Activated CD4-positive, alpha-beta T cell treated with anti-CD3 and anti-CD28 coated beads, Interleukin-2, amount 10 ng/mL, durations not matched to agents 7 days and 5 days (primary cell): ENCODE measurements around the gene SLC39A11. TPM values are rescaled to one million over a fixed set of nuclear protein-coding genes. Genes with fewer than 3 reads are reported as not detected.
"Not testable (repeated sequence)": the region's sequence is repeated elsewhere in the genome, so short reads cannot be mapped to it uniquely, and the experiment has no call there.

ENCODE experiments used
- CTCF ChIA-PET: fragments of 350-600 bp; sonication (Branson Sonifier 250); formaldehyde crosslinking; loops from one replicate; lab custom pipeline; 2021; ENCODE audit warnings: antibody characterized with exemption; lab: Charles Lee
- POLR2A ChIA-PET: fragments of 350-600 bp; sonication (Branson Sonifier 250); formaldehyde crosslinking; loops from one replicate; lab custom pipeline; 2021; ENCODE audit warnings: antibody characterized with exemption; lab: Charles Lee
- DNase-seq: peaks from one replicate; pipeline ENCODE4 v3.0.0-alpha.2; 2020
- H3K27ac Mint-ChIP-seq: one replicate; pipeline ENCODE4 v1.8.0; 2021; ENCODE audit warnings: mild to moderate bottlenecking, moderate library complexity, mixed read lengths
- H3K27me3 Mint-ChIP-seq: one replicate; pipeline ENCODE4 v1.8.0; 2021; ENCODE audit warnings: mixed read lengths
- H3K36me3 Mint-ChIP-seq: one replicate; pipeline ENCODE4 v1.8.0; 2021; ENCODE audit warnings: low read depth, mixed read lengths
- H3K4me1 Mint-ChIP-seq: one replicate; pipeline ENCODE4 v1.8.0; 2021; ENCODE audit warnings: mixed read lengths
- H3K4me3 Mint-ChIP-seq: one replicate; pipeline ENCODE4 v1.8.0; 2021; ENCODE audit warnings: mild to moderate bottlenecking, moderate library complexity, mixed read lengths
- H3K9me3 Mint-ChIP-seq: one replicate; pipeline ENCODE4 v1.8.0; 2021; ENCODE audit warnings: mixed read lengths
- total RNA-seq, 2 experiments: library from RNA; stranded (reverse); gene quantifications; one replicate each; pipeline ENCODE4 v1.2.3, GENCODE V29; 2021

Gene SLC39A11, protein sequence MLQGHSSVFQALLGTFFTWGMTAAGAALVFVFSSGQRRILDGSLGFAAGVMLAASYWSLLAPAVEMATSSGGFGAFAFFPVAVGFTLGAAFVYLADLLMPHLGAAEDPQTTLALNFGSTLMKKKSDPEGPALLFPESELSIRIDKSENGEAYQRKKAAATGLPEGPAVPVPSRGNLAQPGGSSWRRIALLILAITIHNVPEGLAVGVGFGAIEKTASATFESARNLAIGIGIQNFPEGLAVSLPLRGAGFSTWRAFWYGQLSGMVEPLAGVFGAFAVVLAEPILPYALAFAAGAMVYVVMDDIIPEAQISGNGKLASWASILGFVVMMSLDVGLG
- total RNA-seq = 10 to 100 TPM; 19.5 to 23.4 TPM

DNA sequence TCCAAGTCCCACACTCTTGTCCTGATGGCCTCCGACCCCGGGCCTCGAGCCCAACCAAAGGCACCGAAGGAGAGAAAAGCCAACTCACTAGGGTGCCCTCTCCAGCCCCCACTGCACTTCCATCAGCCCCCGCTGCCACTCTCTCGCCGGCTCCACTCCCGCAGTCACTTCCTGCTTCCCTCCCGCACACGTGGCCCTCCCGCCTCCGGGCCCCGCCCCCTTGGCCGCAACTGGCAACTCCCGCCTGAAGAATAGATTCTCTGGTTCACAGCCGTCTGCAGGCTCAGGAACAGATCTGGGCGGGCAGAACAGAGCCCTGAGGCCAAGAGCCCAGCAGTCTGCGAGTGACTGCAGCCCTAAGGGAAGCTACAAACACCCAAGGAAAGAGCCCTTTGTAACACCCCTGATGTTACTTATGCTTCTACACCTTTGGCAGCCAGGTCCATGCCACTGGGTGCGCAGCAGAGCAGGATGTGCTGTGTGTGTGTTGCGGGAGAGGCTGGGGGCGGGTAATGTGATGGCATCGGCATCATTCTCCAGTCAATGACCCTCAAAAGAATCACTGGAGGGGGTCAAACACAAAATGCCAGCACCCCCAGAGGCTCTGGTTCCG is at the start of gene SLC39A11:
TSS of gene SLC39A11 (minus strand) at position 166 of the 613 bp plus-strand sequence. CDS start 3,924 bp downstream, outside the sequence.
- peak; percentile 92 for DNase-seq
- CTCF ChIA-PET = no interaction called here
- H3K9me3 Mint-ChIP-seq = no peaks in the 10 kb centered on the region
- H3K27ac Mint-ChIP-seq = peak within 1 kb of the TSS; percentile 93
- H3K4me1 Mint-ChIP-seq = peaks cover 23% of the 10 kb centered on the region
- H3K36me3 Mint-ChIP-seq = peaks cover 3% of the 10 kb centered on the region
- peak within 1 kb of the TSS; percentile 97 for H3K4me3 Mint-ChIP-seq
- H3K27me3 Mint-ChIP-seq = peaks cover 8% of the 10 kb centered on the region
- POLR2A ChIA-PET = no interaction called here

DNA sequence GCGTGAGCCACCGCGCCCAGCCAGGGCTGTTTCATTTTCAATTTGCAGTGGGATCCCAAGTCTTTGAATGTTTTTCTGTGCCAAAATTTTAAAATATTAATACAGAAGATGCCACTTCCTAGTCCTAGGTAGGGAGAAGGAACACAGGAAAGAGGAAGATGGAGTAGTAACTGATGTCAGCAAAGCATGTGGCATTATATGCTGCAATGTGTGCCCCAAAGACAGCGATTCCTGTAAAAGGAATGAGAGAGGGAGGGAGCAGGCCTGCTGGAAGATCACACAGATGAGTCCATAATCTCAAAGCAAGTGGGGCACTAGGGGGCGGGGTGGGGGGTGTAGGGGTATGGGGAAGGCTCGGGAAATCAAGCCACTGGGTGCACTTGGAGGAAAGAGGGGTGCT is 48.9 kb upstream of the SLC39A11 start:
- H3K36me3 Mint-ChIP-seq = peaks cover 9% of the 10 kb centered on the region
- CTCF ChIA-PET = no interaction called here
- no peak overlapping the region for H3K27ac Mint-ChIP-seq
- H3K27me3 Mint-ChIP-seq = peaks cover 10% of the 10 kb centered on the region
- peaks cover 15% of the 10 kb centered on the region for H3K4me1 Mint-ChIP-seq
- POLR2A ChIA-PET = no interaction called here
- peaks cover 21% of the 10 kb centered on the region for H3K9me3 Mint-ChIP-seq
- DNase-seq = no peak
- no peak overlapping the region for H3K4me3 Mint-ChIP-seq

DNA sequence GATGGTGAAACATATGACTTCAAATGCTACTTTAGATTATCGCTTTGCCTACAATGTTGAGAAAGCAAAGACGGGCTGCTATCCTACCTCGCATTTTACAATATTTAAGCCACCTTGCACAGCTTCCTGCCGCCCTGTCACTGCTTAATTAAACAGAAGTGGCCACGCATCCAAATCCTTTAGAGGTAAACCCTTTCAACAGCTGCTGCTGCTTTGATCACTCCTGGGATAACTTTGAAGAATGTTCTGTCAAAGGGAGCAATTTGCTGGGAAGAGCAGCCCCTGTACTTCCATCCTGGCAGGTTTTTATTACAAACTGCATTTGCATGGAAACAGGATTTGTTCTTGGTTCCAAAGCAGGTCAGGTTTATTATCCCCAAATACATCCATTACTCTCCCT is 48.1 kb upstream of the SLC39A11 start:
- POLR2A ChIA-PET = no interaction called here

DNA sequence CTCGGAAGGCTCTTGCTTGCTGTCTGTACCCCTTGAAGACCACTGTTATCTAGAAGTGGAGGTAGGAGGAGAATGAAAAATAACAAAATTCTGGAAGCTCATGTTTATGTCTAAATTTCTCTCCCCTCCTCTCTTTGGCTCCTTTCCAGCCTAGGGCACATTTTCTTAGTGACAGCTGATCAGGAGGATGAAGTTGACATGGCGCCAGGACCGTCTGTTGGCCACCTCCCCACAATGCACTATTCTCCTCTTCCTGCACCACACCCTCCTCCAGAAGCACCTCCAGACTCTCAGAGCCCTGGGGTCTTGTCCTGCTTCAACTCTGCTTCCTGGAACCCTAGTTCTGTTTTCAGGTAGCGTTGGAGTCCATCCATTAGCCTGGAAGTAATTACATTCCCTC is 46.8 kb upstream of the SLC39A11 start:
- Mint-ChIP-seq H3K9me3 (peaks cover 8% of the 10 kb centered on the region), H3K4me1 (peaks cover 15% of the 10 kb centered on the region), H3K36me3 (peaks cover 2% of the 10 kb centered on the region), H3K27me3 (peaks cover 10% of the 10 kb centered on the region), H3K27ac (no peak overlapping the region), H3K4me3 (no peak overlapping the region)
- ChIA-PET CTCF (no interaction called here), POLR2A (no interaction called here)
- no peak for DNase-seq

More for the DNA sequence above, 48.1 kb upstream of the SLC39A11 start:
- H3K36me3 Mint-ChIP-seq = peaks cover 9% of the 10 kb centered on the region
- H3K27ac Mint-ChIP-seq = no peak overlapping the region
- CTCF ChIA-PET = no interaction called here
- peaks cover 15% of the 10 kb centered on the region for H3K4me1 Mint-ChIP-seq
- peaks cover 16% of the 10 kb centered on the region for H3K9me3 Mint-ChIP-seq
- H3K27me3 Mint-ChIP-seq = peaks cover 10% of the 10 kb centered on the region
- H3K4me3 Mint-ChIP-seq = no peak overlapping the region
- DNase-seq = no peak

DNA sequence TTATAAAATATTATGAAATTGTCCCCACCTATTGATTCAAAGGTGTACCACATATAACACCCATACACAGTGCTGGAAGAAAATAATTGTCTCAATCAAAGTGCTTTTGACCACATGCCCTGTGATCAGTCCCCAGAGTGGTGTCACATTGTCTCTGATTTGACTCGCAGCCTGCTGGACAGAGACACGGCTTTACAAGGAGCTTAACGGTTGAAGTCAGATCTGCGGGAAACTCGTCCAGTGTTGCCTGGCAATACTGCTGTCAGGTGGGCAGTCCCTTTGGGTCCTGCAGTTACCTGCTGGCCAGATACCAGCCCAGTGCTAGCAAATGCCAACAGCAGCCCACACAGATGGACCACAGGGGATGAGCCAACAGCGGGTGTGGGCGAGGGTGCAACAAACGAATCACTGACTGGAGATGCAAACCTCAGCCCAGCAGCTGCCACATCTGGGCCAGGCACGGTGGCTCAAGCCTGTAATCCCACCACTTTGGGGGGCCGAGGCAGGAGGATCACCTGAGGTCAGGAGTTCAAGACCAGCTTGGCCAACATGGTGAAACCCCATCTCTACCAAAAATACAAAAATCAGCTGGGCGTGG is 46.2 kb upstream of the SLC39A11 start:
- ChIA-PET CTCF (interaction anchor here (0.6 to 0.9 kb wide), 4 partner anchors 8 to 375 kb away, joined by 3 to 4 read pairs (median 3); no protein-coding TSS in a partner anchor), POLR2A (no interaction called here)
- Mint-ChIP-seq H3K27me3 (peaks cover 10% of the 10 kb centered on the region), H3K27ac (no peak overlapping the region), H3K9me3 (peaks cover 3% of the 10 kb centered on the region), H3K4me1 (peaks cover 11% of the 10 kb centered on the region), H3K4me3 (no peak overlapping the region), H3K36me3 (no peaks in the 10 kb centered on the region)
- no peak for DNase-seq

DNA sequence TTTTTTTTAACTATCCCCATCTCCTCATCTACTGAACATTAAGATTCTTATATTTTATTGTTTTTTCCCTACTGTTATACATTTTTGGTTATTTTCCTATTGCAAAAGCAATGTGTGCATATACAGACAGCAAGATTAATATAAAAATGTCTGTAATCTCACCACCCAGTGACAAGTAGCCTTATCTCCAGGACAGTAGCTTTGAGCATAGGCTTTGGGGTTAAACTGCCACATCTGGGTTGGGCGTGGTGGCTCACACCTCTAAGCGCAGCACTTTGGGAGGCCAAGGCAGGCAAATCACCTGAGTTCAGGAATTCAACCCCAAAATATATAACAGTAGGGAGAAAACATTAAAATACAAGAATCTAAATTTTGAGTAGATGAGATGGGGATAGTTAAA is 44.9 kb upstream of the SLC39A11 start:
- POLR2A ChIA-PET = no interaction called here
- Mint-ChIP-seq H3K36me3 (no peaks in the 10 kb centered on the region), H3K4me3 (no peak overlapping the region), H3K27ac (no peak overlapping the region), H3K27me3 (peaks cover 10% of the 10 kb centered on the region), H3K9me3 (no peaks in the 10 kb centered on the region), H3K4me1 (no peaks in the 10 kb centered on the region)
- no peak for DNase-seq
- CTCF ChIA-PET = no interaction called here

DNA sequence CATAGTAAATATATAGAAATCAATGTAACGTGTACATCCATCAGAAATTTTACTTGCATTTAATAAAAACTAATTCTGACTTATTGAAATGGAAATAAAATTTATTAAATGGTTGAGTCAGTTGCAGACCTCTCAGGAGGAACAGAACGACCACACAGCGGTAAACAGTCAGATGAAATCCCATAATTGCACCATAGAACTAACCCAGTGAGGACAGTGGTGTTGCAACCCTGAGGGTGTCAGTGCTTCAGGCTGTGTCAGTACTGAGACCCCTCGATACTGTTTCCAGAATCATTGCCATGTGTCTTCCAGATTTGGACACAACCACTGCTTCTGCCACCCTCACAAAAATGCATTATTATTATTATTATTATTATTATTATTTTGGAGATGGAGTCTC is 43.3 kb upstream of the SLC39A11 start:
- no peak overlapping the region for H3K4me3 Mint-ChIP-seq
- H3K27me3 Mint-ChIP-seq = peaks cover 9% of the 10 kb centered on the region
- ChIA-PET POLR2A (no interaction called here), CTCF (no interaction called here)
- no peaks in the 10 kb centered on the region for H3K9me3 Mint-ChIP-seq
- no peak overlapping the region for H3K27ac Mint-ChIP-seq
- no peak for DNase-seq
- no peaks in the 10 kb centered on the region for H3K36me3 Mint-ChIP-seq
- H3K4me1 Mint-ChIP-seq = no peaks in the 10 kb centered on the region

DNA sequence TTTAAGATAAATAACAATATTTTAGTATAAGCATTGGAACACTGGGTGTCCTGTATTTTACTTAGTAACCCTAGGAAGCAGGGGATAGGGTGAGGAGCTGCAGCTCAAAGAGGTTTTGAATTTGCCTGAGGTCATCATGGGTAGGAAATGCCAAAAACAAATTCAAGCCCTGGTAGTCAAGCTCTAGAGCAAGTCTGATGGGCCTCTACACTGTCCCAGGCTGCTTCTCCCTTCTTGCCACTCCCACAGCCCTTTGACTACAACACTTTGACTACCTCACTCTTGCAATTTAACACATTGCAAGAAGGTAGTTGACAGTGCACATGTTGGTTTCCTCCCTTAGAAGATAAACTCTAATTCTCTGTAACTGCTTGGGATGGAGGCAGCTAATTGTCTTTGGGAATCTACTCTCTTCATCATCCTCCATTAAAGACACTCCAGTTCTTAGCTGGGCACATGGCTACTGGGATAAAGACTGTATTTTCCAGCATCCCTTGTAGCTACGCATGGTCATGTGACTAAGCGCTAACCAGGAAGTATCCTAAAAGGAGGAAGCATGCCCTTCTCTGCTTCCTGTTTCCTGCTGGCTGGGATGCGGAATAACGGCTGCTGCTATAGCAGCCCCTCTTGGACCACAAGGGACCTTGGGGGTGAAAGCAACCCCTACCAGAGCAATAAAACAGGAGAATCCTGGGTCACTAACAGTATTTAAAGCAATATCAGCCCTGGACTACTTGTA is 41.6 kb upstream of the SLC39A11 start:
- ChIA-PET CTCF (interaction anchor here (0.5 to 1.6 kb wide), 2 partner anchors 12 to 28 kb away, joined by 4 read pairs; no protein-coding TSS in a partner anchor), POLR2A (no interaction called here)
- Mint-ChIP-seq H3K9me3 (no peaks in the 10 kb centered on the region), H3K36me3 (no peaks in the 10 kb centered on the region), H3K27me3 (peaks cover 5% of the 10 kb centered on the region), H3K4me3 (no peak overlapping the region), H3K4me1 (no peaks in the 10 kb centered on the region), H3K27ac (no peak overlapping the region)
- no peak for DNase-seq

DNA sequence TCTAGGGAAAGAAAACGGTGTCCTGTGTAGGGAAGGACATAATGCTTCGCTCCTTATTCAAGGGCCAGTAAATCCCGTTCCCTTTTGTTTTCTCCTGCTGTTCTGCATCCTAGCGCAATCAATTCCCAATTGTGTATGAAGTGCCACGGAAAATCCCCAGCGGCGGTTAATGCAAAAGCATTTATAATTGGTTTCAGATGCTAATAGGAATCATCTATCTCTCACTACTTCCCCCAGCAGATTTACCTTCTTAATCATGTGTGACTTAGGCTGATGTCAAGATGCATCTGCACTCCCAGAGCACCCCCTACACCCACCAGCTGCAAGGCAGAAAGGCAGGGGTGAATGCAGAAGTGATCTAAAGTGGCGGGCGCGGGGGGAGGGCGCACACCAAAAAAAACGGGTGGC is 39.6 kb upstream of the SLC39A11 start:
- Mint-ChIP-seq H3K9me3 (no peaks in the 10 kb centered on the region), H3K27me3 (no peaks in the 10 kb centered on the region), H3K4me3 (no peak overlapping the region), H3K36me3 (no peaks in the 10 kb centered on the region), H3K4me1 (no peaks in the 10 kb centered on the region), H3K27ac (no peak overlapping the region)
- ChIA-PET CTCF (interaction anchor here (0.7 to 1.3 kb wide), 2 partner anchors 10 to 405 kb away, joined by 3 read pairs; no protein-coding TSS in a partner anchor), POLR2A (no interaction called here)
- no peak for DNase-seq

DNA sequence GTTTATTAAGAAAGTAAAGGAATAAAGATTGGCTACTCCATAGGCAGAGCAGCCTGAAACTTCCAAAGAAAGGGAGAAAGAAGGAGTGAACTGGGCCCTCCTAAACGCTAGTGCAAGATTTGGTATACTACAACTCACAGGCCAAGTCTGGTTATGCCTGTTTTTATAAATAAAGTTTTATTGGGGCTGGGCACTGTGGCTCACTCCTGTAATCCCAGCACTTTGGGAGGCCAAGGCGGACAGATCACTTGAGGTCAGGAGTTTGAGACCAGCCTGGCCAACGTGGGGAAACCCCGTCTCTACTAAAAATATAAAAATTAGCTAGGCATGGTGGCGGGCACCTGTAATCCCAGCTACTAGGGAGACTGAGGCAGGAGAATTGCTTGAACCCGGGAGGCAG is 39.0 kb upstream of the SLC39A11 start:
- H3K36me3 Mint-ChIP-seq, H3K27ac Mint-ChIP-seq, H3K9me3 Mint-ChIP-seq, DNase-seq, H3K27me3 Mint-ChIP-seq, H3K4me3 Mint-ChIP-seq, H3K4me1 Mint-ChIP-seq, POLR2A ChIA-PET: not testable (repeated sequence)
- CTCF ChIA-PET = interaction anchor here (0.6 to 0.7 kb wide), 2 partner anchors 311 to 404 kb away, joined by 3 read pairs; no protein-coding TSS in a partner anchor

DNA sequence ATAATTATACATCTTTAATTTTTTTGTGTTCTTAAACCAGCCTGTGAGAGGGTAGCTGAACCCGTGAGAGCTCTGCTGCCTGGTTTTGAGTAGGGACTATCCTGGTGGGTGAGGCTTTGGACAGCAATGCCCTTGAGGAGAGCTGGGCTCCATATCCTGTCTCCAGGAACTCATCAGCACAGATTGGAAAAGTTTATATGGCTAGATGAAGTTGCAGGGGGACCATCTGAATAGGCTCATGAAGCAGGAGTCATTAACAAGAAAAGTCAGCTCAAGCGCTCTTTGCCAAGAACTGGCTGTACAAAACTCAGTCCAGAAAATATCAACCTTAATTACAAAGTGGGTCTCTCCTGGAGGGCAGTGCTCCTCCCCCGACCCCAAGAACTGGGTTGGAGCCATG is 38.5 kb upstream of the SLC39A11 start:
- Mint-ChIP-seq H3K27ac (no peak overlapping the region), H3K27me3 (no peaks in the 10 kb centered on the region), H3K4me3 (no peak overlapping the region), H3K4me1 (no peaks in the 10 kb centered on the region), H3K9me3 (no peaks in the 10 kb centered on the region), H3K36me3 (no peaks in the 10 kb centered on the region)
- POLR2A ChIA-PET = no interaction called here
- DNase-seq = no peak
- CTCF ChIA-PET = interaction anchor here (0.6 kb wide), 1 partner anchor 311 kb away, joined by 3 read pairs; no protein-coding TSS in a partner anchor

DNA sequence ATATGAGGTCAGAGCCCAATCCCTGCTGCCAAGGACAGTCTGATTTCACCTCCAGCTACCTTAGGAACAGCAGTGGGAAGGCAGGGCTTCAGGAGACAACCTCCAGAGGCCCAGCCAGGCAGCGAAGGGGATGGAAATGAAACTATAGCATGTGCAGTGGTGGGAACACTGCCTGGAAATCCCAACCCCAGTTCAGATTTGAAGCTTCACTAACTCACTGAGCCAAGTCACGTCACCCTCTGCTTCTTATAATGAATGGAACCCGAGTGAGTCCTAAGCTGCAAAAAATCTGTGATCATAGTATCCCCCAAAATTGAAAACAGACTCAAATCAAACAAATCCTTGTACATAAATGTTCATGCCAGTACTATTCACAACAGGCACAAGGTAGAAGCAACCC is 36.0 kb upstream of the SLC39A11 start:
- Mint-ChIP-seq H3K36me3 (no peaks in the 10 kb centered on the region), H3K4me1 (no peaks in the 10 kb centered on the region), H3K9me3 (no peaks in the 10 kb centered on the region), H3K4me3 (no peak overlapping the region), H3K27me3 (no peaks in the 10 kb centered on the region), H3K27ac (no peak overlapping the region)
- ChIA-PET POLR2A (no interaction called here), CTCF (no interaction called here)
- no peak for DNase-seq
